ENCODE results near the gene SSBP4.

- TF ChIP-seq CEBPB (IDR thresholded peaks at IDR 0.05; ENCODE audit: low read depth) (no peak), SP1 (IDR thresholded peaks at IDR 0.05; ENCODE audit: low read depth) (no peak), SIN3A (IDR thresholded peaks at IDR 0.05; ENCODE audit: low read depth) (no peak), TCF7L2 (IDR thresholded peaks at IDR 0.05; ENCODE audit: borderline replicate concordance, extremely low read depth, insufficient read depth, insufficient read length) (no peak), POLR2A (IDR thresholded peaks at IDR 0.05; ENCODE audit: borderline replicate concordance, extremely low read depth, insufficient read depth, insufficient read length) (no peak), CBX3 (IDR thresholded peaks at IDR 0.05; ENCODE audit: low read depth) (no peak), ZNF274 (IDR thresholded peaks at IDR 0.05; ENCODE audit: low read depth, low read length) (no peak)
Observed at GRCh38 chr19:18430417-18431144, 11.4 kb downstream of the SSBP4 start.

All from HCT116 (cell line).